WTC11 (cell line): Measurements from ENCODE around the gene APOL3.

ENCODE experiments used
- CTCF ChIP-seq: fragments of 200-600 bp; IDR thresholded peaks from 2 replicates; pipeline ENCODE4 v1.8.0; 2022; ENCODE audit warnings: antibody characterized with exemption
- PRDM15 ChIP-seq: sonication (generic); formaldehyde crosslinking; IDR thresholded peaks from 2 replicates; pipeline ENCODE4 v1.8.0; 2022; ENCODE audit warnings: missing genetic modification reagents
- USF2 ChIP-seq: sonication (generic); formaldehyde crosslinking; IDR thresholded peaks from 2 replicates; pipeline ENCODE4 v1.8.1; 2023; ENCODE audit warnings: mild to moderate bottlenecking, missing genetic modification reagents, moderate library complexity
- ZNF317 ChIP-seq: sonication (generic); formaldehyde crosslinking; IDR thresholded peaks from 2 replicates; pipeline ENCODE4 v1.8.1; 2023; ENCODE audit warnings: low read depth, mild to moderate bottlenecking, moderate library complexity, missing genetic modification reagents, borderline replicate concordance

DNA sequence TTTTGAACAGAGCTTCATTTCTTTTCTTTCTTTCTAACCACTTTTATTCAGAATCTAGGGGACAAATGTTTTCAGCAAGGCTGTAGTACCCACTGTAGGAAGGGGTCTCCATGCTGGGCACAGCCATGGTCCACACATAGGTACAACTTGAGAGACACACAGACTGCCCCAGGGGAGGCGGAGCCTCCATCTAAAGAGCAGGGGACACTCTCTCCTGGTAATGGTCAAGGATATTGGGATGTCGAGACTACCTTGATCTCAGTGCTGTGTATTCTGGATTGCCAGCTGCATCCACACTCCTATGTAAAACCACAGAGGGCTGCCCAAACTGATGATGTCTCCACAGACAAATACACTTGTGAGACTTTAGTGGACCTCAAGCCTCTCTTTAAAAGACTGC, 2.9 kb upstream of the APOL3 start:
- TF ChIP-seq CTCF (no peak), ZNF317 (CRISPR knock-in tag) (no peak), USF2 (CRISPR knock-in tag) (no peak), PRDM15 (CRISPR knock-in tag) (no peak)
